Neural cell (in vitro differentiated cells): ENCODE data around the gene COL23A1. TPM values are rescaled to one million over a fixed set of nuclear protein-coding genes. Genes with fewer than 3 reads are reported as not detected.

Experiments used
- H2AFZ ChIP-seq: fragments of 200-600, 300-800 bp; sonication (generic), shearing (Covaris generic); 2 replicates; pipeline ENCODE4 v1.6.0; 2014; ENCODE audit warnings: low read depth, mild to moderate bottlenecking, antibody characterized with exemption, low read length, moderate library complexity
- H3F3A ChIP-seq: fragments of 200-600 bp; shearing (Covaris generic); 2 replicates; pipeline ENCODE4 v1.6.1; 2016; ENCODE audit warnings: mild to moderate bottlenecking, moderate library complexity, mixed read lengths, antibody characterized with exemption, low read length; ENCODE audit not compliant: insufficient read depth, poor library complexity, severe bottlenecking
- H3K27ac ChIP-seq: fragments of 200-600, 300-800 bp; sonication (generic), shearing (Covaris generic); 2 replicates; pipeline ENCODE4 v1.5.1; 2014; ENCODE audit warnings: mild to moderate bottlenecking, low read length, moderate library complexity
- H3K27me3 ChIP-seq: fragments of 300-800, 200-600 bp; sonication (generic), shearing (Covaris generic); 2 replicates; pipeline ENCODE4 v1.6.0; 2014; ENCODE audit warnings: mild to moderate bottlenecking, low read depth, low read length, moderate library complexity; ENCODE audit not compliant: insufficient read depth
- H3K36me3 ChIP-seq: fragments of 300-800, 200-600 bp; sonication (generic), shearing (Covaris generic); 2 replicates; pipeline ENCODE4 v1.5.1; 2014; ENCODE audit warnings: mild to moderate bottlenecking, antibody characterized with exemption, low read length, moderate library complexity; ENCODE audit not compliant: insufficient read depth
- H3K4me2 ChIP-seq: fragments of 300-800, 200-600 bp; sonication (generic), shearing (Covaris generic); 2 replicates; pipeline ENCODE4 v1.6.0; 2014; ENCODE audit warnings: mild to moderate bottlenecking, low read length
- H3K4me3 ChIP-seq: fragments of 300-800, 200-600 bp; sonication (generic), shearing (Covaris generic); 2 replicates; pipeline ENCODE4 v1.5.1; 2014; ENCODE audit warnings: mild to moderate bottlenecking, low read length, moderate library complexity
- H3K79me2 ChIP-seq: fragments of 200-600 bp; shearing (Covaris generic); replicated peaks from 2 replicates; pipeline ENCODE4 v1.6.0; 2014; ENCODE audit warnings: mild to moderate bottlenecking, low read length, moderate library complexity; ENCODE audit not compliant: insufficient read depth
- H3K9ac ChIP-seq: fragments of 300-800, 200-600 bp; sonication (generic), shearing (Covaris generic); 2 replicates; pipeline ENCODE4 v1.6.1; 2016; ENCODE audit warnings: mild to moderate bottlenecking, low read length, mixed read lengths
- H3K9me2 ChIP-seq: fragments of 200-600 bp; shearing (Covaris generic); 2 replicates; pipeline ENCODE4 v1.6.1; 2016; ENCODE audit warnings: mild to moderate bottlenecking, low read length, mixed read lengths; ENCODE audit not compliant: insufficient read depth
- H3K9me3 ChIP-seq: fragments of 200-600, 300-800 bp; sonication (generic), shearing (Covaris generic); 2 replicates; pipeline ENCODE4 v1.6.1; 2016; ENCODE audit warnings: mild to moderate bottlenecking, mixed run types, low read length, moderate library complexity, mixed read lengths
- H4K20me1 ChIP-seq: fragments of 200-600 bp; shearing (Covaris generic); 2 replicates; pipeline ENCODE4 v1.6.1; 2016; ENCODE audit warnings: mild to moderate bottlenecking, mixed run types; ENCODE audit not compliant: insufficient read depth
- CTCF ChIP-seq: fragments of 450-650 bp; IDR thresholded peaks from 2 replicates; pipeline ENCODE4 v1.5.1; 2014; ENCODE audit warnings: antibody characterized with exemption, mild to moderate bottlenecking, moderate library complexity; ENCODE audit not compliant: poor library complexity, severe bottlenecking
- EP300 ChIP-seq: fragments of 450-650 bp; conservative IDR thresholded peaks from 2 replicates; pipeline ENCODE4 v1.6.1; 2014; ENCODE audit warnings: antibody characterized with exemption, mild to moderate bottlenecking, moderate library complexity; ENCODE audit not compliant: poor library complexity, severe bottlenecking
- EZH2 ChIP-seq: fragments of 200-600, 300-800 bp; shearing (Covaris generic), sonication (generic); IDR thresholded peaks from 2 replicates; pipeline ENCODE4 v1.6.1; 2014; ENCODE audit warnings: antibody characterized with exemption, low read length, borderline replicate concordance, mild to moderate bottlenecking; ENCODE audit not compliant: insufficient read depth, poor library complexity, severe bottlenecking
- MXI1 ChIP-seq: fragments of 450-650 bp; conservative IDR thresholded peaks from 2 replicates; pipeline ENCODE4 v1.6.1; 2014; ENCODE audit warnings: antibody characterized with exemption, mild to moderate bottlenecking; ENCODE audit not compliant: poor library complexity, severe bottlenecking
- POLR2AphosphoS5 ChIP-seq: IDR thresholded peaks from 2 replicates; pipeline ENCODE4 v1.6.1; 2012
- RAD21 ChIP-seq: fragments of 450-650 bp; conservative IDR thresholded peaks from 2 replicates; pipeline ENCODE4 v1.6.1; 2014; ENCODE audit warnings: antibody characterized with exemption, mild to moderate bottlenecking, moderate library complexity
- REST ChIP-seq: IDR thresholded peaks from 2 replicates; pipeline ENCODE4 v1.6.1; 2012; ENCODE audit warnings: borderline replicate concordance
- SMC3 ChIP-seq: fragments of 450-650 bp; conservative IDR thresholded peaks from 2 replicates; pipeline ENCODE4 v1.6.1; 2014; ENCODE audit warnings: antibody characterized with exemption, mild to moderate bottlenecking, moderate library complexity; ENCODE audit not compliant: poor library complexity
- TAF1 ChIP-seq: IDR thresholded peaks from 2 replicates; pipeline ENCODE4 v1.6.1; 2012; ENCODE audit warnings: low read depth
- polyA plus RNA-seq: library from polyadenylated mRNA; depleted of rRNA; stranded (reverse); fragments of >200 nt; gene quantifications from 2 replicates; pipeline ENCODE4 v1.2.3, GENCODE V29; 2014

Gene COL23A1
- polyA plus RNA-seq, 1 donor from 2014 or later, result not detected

- Histone ChIP-seq H4K20me1 (peaks cover 24% of the 10 kb centered on the region), H3K9me2 (no peaks in the 10 kb centered on the region), H3K9me3 (no peaks in the 10 kb centered on the region), H3K4me3 (peak overlapping the region; percentile 91), H3K4me2 (peak overlapping the region; percentile 94), H2AFZ (no peak overlapping the region), H3K27me3 (no peaks in the 10 kb centered on the region), H3K36me3 (no peaks in the 10 kb centered on the region), H3K79me2 (peaks cover 40% of the 10 kb centered on the region), H3K27ac (peak overlapping the region; percentile 78), H3K9ac (peak overlapping the region; percentile 86), H3F3A (no peaks in the 10 kb centered on the region)
- TF ChIP-seq SMC3 (no peak), CTCF (peak; percentile 6)
Measured at GRCh38 chr5:178204935-178205748, 385.1 kb downstream of the COL23A1 start.

GRCh38 chr5:178204182-178204934 is 385.8 kb downstream of the COL23A1 start, which contains the start of gene HNRNPAB:
Gene HNRNPAB, plus strand, starts transcription at chr5:178204533. Its CDS starts 305 bp downstream, at chr5:178204838.
- Histone ChIP-seq H3K4me3 (peak within 1 kb of the TSS; percentile 91), H3K36me3 (no peaks in the 10 kb centered on the region), H3F3A (no peaks in the 10 kb centered on the region), H3K27ac (peak within 1 kb of the TSS; percentile 78), H3K4me2 (peak within 1 kb of the TSS; percentile 94), H3K27me3 (no peaks in the 10 kb centered on the region), H3K9ac (peak within 1 kb of the TSS; percentile 86), H2AFZ (peak within 1 kb of the TSS; percentile 79), H3K79me2 (peaks cover 40% of the 10 kb centered on the region), H3K9me3 (no peaks in the 10 kb centered on the region), H3K9me2 (no peaks in the 10 kb centered on the region), H4K20me1 (peaks cover 20% of the 10 kb centered on the region)
- TF ChIP-seq EP300, result peak; percentile 24
- TF ChIP-seq MXI1, result peak; percentile 95
- no peak for TF ChIP-seq EZH2
- TF ChIP-seq RAD21, result no peak
- TF ChIP-seq SMC3, result no peak
- TF ChIP-seq TAF1, result peak; percentile 73
- TF ChIP-seq CTCF, result no peak
- peak; percentile 100 for TF ChIP-seq POLR2AphosphoS5
- peak; percentile 72 for TF ChIP-seq REST
